22Rv1 (cell line): Measurements from ENCODE around the gene DTD1.

Source experiments
- ZFX ChIP-seq: fragments of 450-650 bp; IDR thresholded peaks from 2 replicates; pipeline ENCODE4 v1.6.1; 2017; ENCODE audit warnings: antibody characterized with exemption, borderline replicate concordance
- TF ChIP-seq, protein P1 (sequence below): fragments of 450-650 bp; IDR thresholded peaks from 2 replicates; pipeline ENCODE4 v1.5.1; 2017; ENCODE audit warnings: mild to moderate bottlenecking

DNA sequence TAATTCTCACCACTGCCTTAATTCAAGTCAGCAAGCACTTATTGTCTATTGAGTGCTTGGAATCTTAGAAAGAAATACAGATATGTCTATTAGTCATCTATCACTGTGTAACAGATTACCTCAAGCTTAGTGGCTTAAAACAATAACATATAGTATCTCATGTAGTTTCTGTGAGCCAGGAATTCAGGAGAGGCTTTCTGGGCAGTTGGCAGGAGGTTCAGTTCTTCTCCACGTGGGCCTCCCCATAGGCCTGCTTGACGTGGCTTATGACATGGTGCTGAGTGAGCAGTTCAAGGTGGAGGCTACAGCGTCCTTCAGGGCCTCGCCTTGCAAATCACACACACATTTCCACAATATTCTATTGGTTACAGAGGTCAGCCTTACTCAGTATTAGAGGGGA is 69.7 kb downstream of the DTD1 start:
- TF ChIP-seq, protein P1, sequence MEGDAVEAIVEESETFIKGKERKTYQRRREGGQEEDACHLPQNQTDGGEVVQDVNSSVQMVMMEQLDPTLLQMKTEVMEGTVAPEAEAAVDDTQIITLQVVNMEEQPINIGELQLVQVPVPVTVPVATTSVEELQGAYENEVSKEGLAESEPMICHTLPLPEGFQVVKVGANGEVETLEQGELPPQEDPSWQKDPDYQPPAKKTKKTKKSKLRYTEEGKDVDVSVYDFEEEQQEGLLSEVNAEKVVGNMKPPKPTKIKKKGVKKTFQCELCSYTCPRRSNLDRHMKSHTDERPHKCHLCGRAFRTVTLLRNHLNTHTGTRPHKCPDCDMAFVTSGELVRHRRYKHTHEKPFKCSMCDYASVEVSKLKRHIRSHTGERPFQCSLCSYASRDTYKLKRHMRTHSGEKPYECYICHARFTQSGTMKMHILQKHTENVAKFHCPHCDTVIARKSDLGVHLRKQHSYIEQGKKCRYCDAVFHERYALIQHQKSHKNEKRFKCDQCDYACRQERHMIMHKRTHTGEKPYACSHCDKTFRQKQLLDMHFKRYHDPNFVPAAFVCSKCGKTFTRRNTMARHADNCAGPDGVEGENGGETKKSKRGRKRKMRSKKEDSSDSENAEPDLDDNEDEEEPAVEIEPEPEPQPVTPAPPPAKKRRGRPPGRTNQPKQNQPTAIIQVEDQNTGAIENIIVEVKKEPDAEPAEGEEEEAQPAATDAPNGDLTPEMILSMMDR, result no peak
- no peak for TF ChIP-seq ZFX
